Mesothelial cell of epicardium (in vitro differentiated cells): Measurements from ENCODE around the gene BTNL9. TPM values are rescaled to one million over a fixed set of nuclear protein-coding genes. Genes with fewer than 3 reads are reported as not detected.

Experiments used
- DNase-seq, 2 experiments: peaks; one replicate each; pipeline ENCODE4 v3.0.0; 2021; ENCODE audit warnings: low spot score in 2 of 2; ENCODE audit not compliant: unreplicated experiment in 2 of 2
- H3K27ac Mint-ChIP-seq: 2 replicates; pipeline ENCODE4 v1.8.0; 2021; ENCODE audit warnings: mixed read lengths
- H3K27me3 Mint-ChIP-seq: 2 replicates; pipeline ENCODE4 v1.8.0; 2021; ENCODE audit warnings: low read depth, mixed read lengths
- H3K36me3 Mint-ChIP-seq: 2 replicates; pipeline ENCODE4 v1.8.0; 2021; ENCODE audit warnings: mixed read lengths
- H3K4me1 Mint-ChIP-seq: 2 replicates; pipeline ENCODE4 v1.8.0; 2021; ENCODE audit warnings: mixed read lengths
- H3K4me3 Mint-ChIP-seq: 2 replicates; pipeline ENCODE4 v1.8.0; 2021; ENCODE audit warnings: mild to moderate bottlenecking, moderate library complexity, mixed read lengths
- H3K9me3 Mint-ChIP-seq: 2 replicates; pipeline ENCODE4 v1.8.0; 2021; ENCODE audit warnings: mixed read lengths
- CTCF ChIP-seq: fragments of 200-600 bp; sonication (generic); IDR thresholded peaks from one replicate; pipeline ENCODE4 v1.5.0; 2021; ENCODE audit warnings: antibody characterized with exemption; ENCODE audit not compliant: unreplicated experiment
- total RNA-seq: library from RNA; stranded (reverse); gene quantifications from 3 replicates; pipeline ENCODE4 v1.2.1, GENCODE V29; 2021

The BTNL9 gene
- total RNA-seq, 1 donor from 2014 or later, result 0.18 TPM

GRCh38 chr5:181041043-181041442, 977 bp downstream of the BTNL9 start:
- H3K4me1 Mint-ChIP-seq, result no peaks in the 10 kb centered on the region
- H3K36me3 Mint-ChIP-seq, result no peaks in the 10 kb centered on the region

GRCh38 chr5:181042036-181042713, 2.1 kb downstream of the BTNL9 start:
- no peaks in the 10 kb centered on the region for H3K4me1 Mint-ChIP-seq
- no peaks in the 10 kb centered on the region for H3K36me3 Mint-ChIP-seq
- no peak for TF ChIP-seq CTCF
- DNase-seq, result no peak
- H3K27me3 Mint-ChIP-seq, result peaks cover 40% of the 10 kb centered on the region
- H3K9me3 Mint-ChIP-seq, result no peaks in the 10 kb centered on the region
- no peak overlapping the region for H3K4me3 Mint-ChIP-seq
- no peak overlapping the region for H3K27ac Mint-ChIP-seq

More at GRCh38 chr5:181041043-181041442, 977 bp downstream of the BTNL9 start:
- no peak for TF ChIP-seq CTCF
- H3K27me3 Mint-ChIP-seq, result peaks cover 47% of the 10 kb centered on the region
- H3K4me3 Mint-ChIP-seq, result no peak overlapping the region
- no peak overlapping the region for H3K27ac Mint-ChIP-seq
- no peak for DNase-seq
- H3K9me3 Mint-ChIP-seq, result no peaks in the 10 kb centered on the region

- Mint-ChIP-seq H3K4me1 (no peaks in the 10 kb centered on the region), H3K9me3 (no peaks in the 10 kb centered on the region), H3K27me3 (peaks cover 40% of the 10 kb centered on the region), H3K4me3 (no peak overlapping the region), H3K36me3 (no peaks in the 10 kb centered on the region), H3K27ac (no peak overlapping the region)
- TF ChIP-seq CTCF, result no peak
- DNase-seq, result no peak
These were observed 2.7 kb downstream of the BTNL9 start for GRCh38 chr5:181042722-181043121.

DNA sequence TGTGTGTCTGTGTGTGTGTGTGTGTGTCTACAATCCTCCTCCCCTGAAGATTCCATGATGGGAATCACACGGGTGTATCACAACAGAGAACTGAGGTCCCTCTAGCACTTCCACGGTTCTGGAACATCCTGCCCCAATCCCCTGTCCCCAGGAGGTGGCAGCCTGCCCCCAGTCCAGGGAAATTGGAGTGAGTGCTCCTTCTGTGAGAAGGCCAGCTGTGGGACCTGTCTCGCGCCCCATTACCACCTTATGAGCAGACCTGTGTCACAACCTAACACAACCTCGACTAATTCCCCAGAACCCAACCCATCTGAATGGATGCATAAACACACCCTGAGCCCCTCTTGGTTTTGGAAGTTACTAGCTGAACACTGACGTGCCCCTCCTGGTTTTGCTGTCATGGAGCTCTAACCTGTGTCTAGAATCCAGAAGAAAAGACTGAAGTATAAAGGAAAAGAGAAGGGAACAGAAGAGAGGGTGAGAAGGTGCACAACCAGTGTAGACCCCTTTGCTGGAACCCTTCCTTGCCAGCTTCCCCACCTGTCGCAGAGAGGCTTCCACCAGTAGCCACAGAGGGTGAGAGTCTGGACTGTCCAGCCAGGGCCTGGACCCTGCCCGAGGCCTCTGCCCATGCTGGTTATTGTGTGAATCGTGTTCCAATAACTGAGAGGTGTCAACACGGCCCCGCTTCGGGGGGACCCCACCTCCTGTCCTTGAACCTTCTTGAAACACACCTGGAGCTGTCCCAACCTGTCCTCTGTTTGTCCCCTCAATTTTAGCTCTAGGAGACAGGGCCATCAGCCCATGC, 3.4 kb downstream of the BTNL9 start:
- no peak for TF ChIP-seq CTCF
- no peaks in the 10 kb centered on the region for H3K9me3 Mint-ChIP-seq
- H3K36me3 Mint-ChIP-seq, result no peaks in the 10 kb centered on the region
- no peak overlapping the region for H3K4me3 Mint-ChIP-seq
- H3K4me1 Mint-ChIP-seq, result no peaks in the 10 kb centered on the region
- peaks cover 34% of the 10 kb centered on the region for H3K27me3 Mint-ChIP-seq
- no peak for DNase-seq
- H3K27ac Mint-ChIP-seq, result no peak overlapping the region

GRCh38 chr5:181044093-181044599, 4.1 kb downstream of the BTNL9 start:
- H3K27me3 Mint-ChIP-seq, result peaks cover 36% of the 10 kb centered on the region
- no peaks in the 10 kb centered on the region for H3K9me3 Mint-ChIP-seq
- no peaks in the 10 kb centered on the region for H3K36me3 Mint-ChIP-seq
- TF ChIP-seq CTCF, result no peak
- no peaks in the 10 kb centered on the region for H3K4me1 Mint-ChIP-seq
- peak in 1 of 2 experiments; percentile 30 for DNase-seq
- no peak overlapping the region for H3K27ac Mint-ChIP-seq
- no peak overlapping the region for H3K4me3 Mint-ChIP-seq
